OCI-LY3 (cell line): ENCODE data around the gene CD83.

Source experiments
- EZH2phosphoT487 ChIP-seq: fragments of 200-600 bp; shearing (Covaris generic); IDR thresholded peaks from 2 replicates; pipeline ENCODE4 v1.6.1; 2018; ENCODE audit warnings: antibody characterized with exemption, mixed run types, low read depth
- TF ChIP-seq, protein P1 (sequence below): fragments of 200-600, 300-600 bp; sonication (generic); IDR thresholded peaks from 2 replicates; pipeline ENCODE4 v1.5.1; 2014; ENCODE audit warnings: antibody characterized with exemption, low read length, low read depth

DNA sequence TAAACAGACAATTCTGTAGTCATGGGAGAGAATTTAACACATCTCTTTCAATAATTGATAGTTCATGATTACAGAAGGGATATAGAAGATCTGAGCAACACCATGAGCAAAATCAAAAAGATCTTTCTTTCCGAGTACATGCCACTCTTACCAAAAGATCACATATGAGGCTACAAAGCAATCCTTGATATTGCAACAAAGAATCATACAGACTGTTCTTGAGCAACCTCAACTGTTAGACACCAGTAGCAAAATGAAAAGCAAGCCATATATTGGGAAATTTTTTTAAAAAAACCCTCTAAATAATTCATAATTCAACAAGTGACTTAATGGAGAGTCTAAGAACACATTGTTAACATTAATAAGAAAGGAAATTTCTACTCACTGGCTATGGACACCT, 3.6 kb upstream of the CD83 start:
- TF ChIP-seq, protein P1, sequence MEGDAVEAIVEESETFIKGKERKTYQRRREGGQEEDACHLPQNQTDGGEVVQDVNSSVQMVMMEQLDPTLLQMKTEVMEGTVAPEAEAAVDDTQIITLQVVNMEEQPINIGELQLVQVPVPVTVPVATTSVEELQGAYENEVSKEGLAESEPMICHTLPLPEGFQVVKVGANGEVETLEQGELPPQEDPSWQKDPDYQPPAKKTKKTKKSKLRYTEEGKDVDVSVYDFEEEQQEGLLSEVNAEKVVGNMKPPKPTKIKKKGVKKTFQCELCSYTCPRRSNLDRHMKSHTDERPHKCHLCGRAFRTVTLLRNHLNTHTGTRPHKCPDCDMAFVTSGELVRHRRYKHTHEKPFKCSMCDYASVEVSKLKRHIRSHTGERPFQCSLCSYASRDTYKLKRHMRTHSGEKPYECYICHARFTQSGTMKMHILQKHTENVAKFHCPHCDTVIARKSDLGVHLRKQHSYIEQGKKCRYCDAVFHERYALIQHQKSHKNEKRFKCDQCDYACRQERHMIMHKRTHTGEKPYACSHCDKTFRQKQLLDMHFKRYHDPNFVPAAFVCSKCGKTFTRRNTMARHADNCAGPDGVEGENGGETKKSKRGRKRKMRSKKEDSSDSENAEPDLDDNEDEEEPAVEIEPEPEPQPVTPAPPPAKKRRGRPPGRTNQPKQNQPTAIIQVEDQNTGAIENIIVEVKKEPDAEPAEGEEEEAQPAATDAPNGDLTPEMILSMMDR, result no peak
- TF ChIP-seq EZH2phosphoT487, result no peak
